CD4-positive, CD25-positive, alpha-beta regulatory T cell (primary cell): ENCODE data around the gene SP7. TPM values are rescaled to one million over a fixed set of nuclear protein-coding genes. Genes with fewer than 3 reads are reported as not detected.

Source experiments
- ATAC-seq, 2 donors: fragments of 150-1000 bp; cut with Tn5 transposase; one replicate each; pipeline ENCODE4 v1.10.0; 2021; ENCODE audit warnings: low read depth in 2 of 2, moderate number of reproducible peaks in 2 of 2, moderate library complexity in 1 of 2
- DNase-seq, 3 donors: peaks; one replicate each; pipeline versions ENCODE4 v3.0.0 to v3.0.0-alpha.2; 2012 to 2022; ENCODE audit warnings: mixed read lengths in 1 of 3
- H3K27ac ChIP-seq: one replicate; pipeline ENCODE4 v1.7.0; 2013; ENCODE audit warnings: mild to moderate bottlenecking, low read length; ENCODE audit not compliant: insufficient read depth, poor library complexity, severe bottlenecking
- H3K27me3 ChIP-seq: one replicate; pipeline ENCODE4 v1.7.0; 2013; ENCODE audit warnings: low read length; ENCODE audit not compliant: control insufficient read depth, insufficient read depth
- H3K36me3 ChIP-seq: one replicate; pipeline ENCODE4 v1.7.0; 2013; ENCODE audit warnings: mild to moderate bottlenecking, low read length, moderate library complexity; ENCODE audit not compliant: control insufficient read depth, insufficient read depth
- H3K4me1 ChIP-seq: 2 replicates; pipeline ENCODE4 v1.7.0; 2013; ENCODE audit warnings: mild to moderate bottlenecking, low read length; ENCODE audit not compliant: insufficient read depth, control insufficient read depth, poor library complexity, severe bottlenecking
- H3K4me3 ChIP-seq: one replicate; pipeline ENCODE4 v1.7.0; 2013; ENCODE audit warnings: low read depth, mild to moderate bottlenecking, low read length, moderate library complexity
- H3K9me3 ChIP-seq, 2 experiments: 1 replicate in 1 of 2; 2 replicates in 1 of 2; pipeline ENCODE4 v1.7.0; 2013; ENCODE audit warnings: low read length in 2 of 2, mild to moderate bottlenecking in 1 of 2, moderate library complexity in 1 of 2; ENCODE audit not compliant: control insufficient read depth in 2 of 2
- H3K27ac Mint-ChIP-seq, 3 donors: one replicate each; pipeline ENCODE4 v1.8.0; 2020 to 2022; ENCODE audit warnings: mild to moderate bottlenecking in 3 of 3, mixed read lengths in 3 of 3, moderate library complexity in 2 of 3
- H3K27me3 Mint-ChIP-seq: one replicate; pipeline ENCODE4 v1.8.0; 2022; ENCODE audit warnings: mild to moderate bottlenecking, mixed read lengths
- H3K36me3 Mint-ChIP-seq: one replicate; pipeline ENCODE4 v1.8.0; 2020; ENCODE audit warnings: mixed read lengths
- H3K4me1 Mint-ChIP-seq, 4 donors: one replicate each; pipeline ENCODE4 v1.8.0; 2020 to 2022; ENCODE audit warnings: mixed read lengths in 4 of 4, mild to moderate bottlenecking in 1 of 4
- H3K4me3 Mint-ChIP-seq, 4 donors: one replicate each; pipeline ENCODE4 v1.8.0; 2020 to 2022; ENCODE audit warnings: mild to moderate bottlenecking in 4 of 4, mixed read lengths in 4 of 4, moderate library complexity in 3 of 4
- H3K9me3 Mint-ChIP-seq, 7 donors: one replicate each; pipeline ENCODE4 v1.8.0; 2020 to 2022; ENCODE audit warnings: mixed read lengths in 7 of 7, mild to moderate bottlenecking in 3 of 7, moderate library complexity in 2 of 7
- polyA plus RNA-seq, 4 donors: library from polyadenylated mRNA; unstranded; fragments of 300-500 nt; fragmentation: Illumina TruSeq; gene quantifications; one replicate each; pipeline ENCODE4 v1.2.3, GENCODE V29; 2021
- total RNA-seq: library from RNA; stranded (reverse); gene quantifications from one replicate; pipeline ENCODE4 v1.2.3, GENCODE V29; 2022

SP7 gene
- total RNA-seq (not detected), polyA plus RNA-seq (under 1 TPM in 1 of 4 donors, not detected in 3; 0.07 TPM)

DNA sequence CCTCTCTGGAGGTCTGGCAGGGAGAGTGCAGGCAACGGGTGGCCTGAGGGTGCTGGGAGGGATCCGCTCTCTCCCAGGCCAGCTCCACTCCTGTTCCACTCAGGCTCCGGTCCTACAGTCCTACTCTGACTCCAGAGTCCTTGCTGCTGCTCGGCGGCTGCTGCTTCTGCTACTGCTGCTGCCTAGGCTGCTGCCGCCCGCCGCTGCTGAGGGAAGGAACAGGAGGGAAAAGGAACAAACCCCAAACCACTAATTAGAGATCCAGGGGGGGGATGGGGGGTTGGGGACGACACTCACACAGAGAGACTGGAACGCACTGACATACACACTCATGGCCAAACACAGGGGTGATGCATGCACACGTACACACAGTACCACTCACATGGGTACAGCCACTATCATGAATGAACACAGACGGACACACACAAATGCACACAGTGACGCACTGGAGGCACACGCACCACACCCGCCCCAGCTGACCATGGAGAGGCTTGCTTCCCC, at the start of gene SP7:
Gene SP7 (minus strand): TSS at position 174 of the 501 bp plus-strand sequence. CDS start 708 bp downstream, outside the sequence.
- Mint-ChIP-seq H3K9me3 (no peaks in the 10 kb centered on the region), H3K36me3 (no peaks in the 10 kb centered on the region), H3K27ac (no peak within 1 kb of the TSS), H3K27me3 (peaks cover 56% of the 10 kb centered on the region), H3K4me1 (peaks cover 5 to 9% (median 7%) of the 10 kb centered on the region in 4 donors), H3K4me3 (no peak within 1 kb of the TSS)
- no peaks in the 10 kb centered on the region for H3K36me3 ChIP-seq
- H3K4me1 ChIP-seq = no peaks in the 10 kb centered on the region
- ATAC-seq (no peak), DNase-seq (no peak)
- no peak within 1 kb of the TSS for H3K4me3 ChIP-seq
- no peaks in the 10 kb centered on the region for H3K9me3 ChIP-seq
- H3K27ac ChIP-seq = no peak within 1 kb of the TSS
- peaks cover 15% of the 10 kb centered on the region for H3K27me3 ChIP-seq

DNA sequence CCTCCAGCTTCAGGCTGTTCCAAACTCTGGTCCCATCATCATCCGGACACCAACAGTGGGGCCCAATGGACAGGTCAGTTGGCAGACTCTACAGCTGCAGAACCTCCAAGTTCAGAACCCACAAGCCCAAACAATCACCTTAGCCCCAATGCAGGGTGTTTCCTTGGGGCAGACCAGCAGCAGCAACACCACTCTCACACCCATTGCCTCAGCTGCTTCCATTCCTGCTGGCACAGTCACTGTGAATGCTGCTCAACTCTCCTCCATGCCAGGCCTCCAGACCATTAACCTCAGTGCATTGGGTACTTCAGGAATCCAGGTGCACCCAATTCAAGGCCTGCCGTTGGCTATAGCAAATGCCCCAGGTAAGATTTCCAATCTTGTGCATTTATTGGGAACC, 47.1 kb upstream of the SP7 start:
- peak overlapping the region; percentile 83 for H3K4me3 ChIP-seq
- peaks cover 70% of the 10 kb centered on the region for H3K4me1 ChIP-seq
- H3K27me3 Mint-ChIP-seq = no peaks in the 10 kb centered on the region
- no peak overlapping the region for H3K27ac ChIP-seq
- peaks cover 40% of the 10 kb centered on the region for H3K36me3 Mint-ChIP-seq
- no peak for DNase-seq
- no peaks in the 10 kb centered on the region for H3K9me3 Mint-ChIP-seq
- H3K9me3 ChIP-seq = no peaks in the 10 kb centered on the region
- peaks cover 16 to 70% (median 46%) of the 10 kb centered on the region in 4 donors for H3K4me1 Mint-ChIP-seq
- no peak for ATAC-seq
- H3K36me3 ChIP-seq = peaks cover 39% of the 10 kb centered on the region
- peak overlapping the region in 2 of 3 donors; percentile 19 to 65 for H3K27ac Mint-ChIP-seq
- H3K4me3 Mint-ChIP-seq = peak overlapping the region; percentile 86 to 97 (median 90)
- no peaks in the 10 kb centered on the region for H3K27me3 ChIP-seq

DNA sequence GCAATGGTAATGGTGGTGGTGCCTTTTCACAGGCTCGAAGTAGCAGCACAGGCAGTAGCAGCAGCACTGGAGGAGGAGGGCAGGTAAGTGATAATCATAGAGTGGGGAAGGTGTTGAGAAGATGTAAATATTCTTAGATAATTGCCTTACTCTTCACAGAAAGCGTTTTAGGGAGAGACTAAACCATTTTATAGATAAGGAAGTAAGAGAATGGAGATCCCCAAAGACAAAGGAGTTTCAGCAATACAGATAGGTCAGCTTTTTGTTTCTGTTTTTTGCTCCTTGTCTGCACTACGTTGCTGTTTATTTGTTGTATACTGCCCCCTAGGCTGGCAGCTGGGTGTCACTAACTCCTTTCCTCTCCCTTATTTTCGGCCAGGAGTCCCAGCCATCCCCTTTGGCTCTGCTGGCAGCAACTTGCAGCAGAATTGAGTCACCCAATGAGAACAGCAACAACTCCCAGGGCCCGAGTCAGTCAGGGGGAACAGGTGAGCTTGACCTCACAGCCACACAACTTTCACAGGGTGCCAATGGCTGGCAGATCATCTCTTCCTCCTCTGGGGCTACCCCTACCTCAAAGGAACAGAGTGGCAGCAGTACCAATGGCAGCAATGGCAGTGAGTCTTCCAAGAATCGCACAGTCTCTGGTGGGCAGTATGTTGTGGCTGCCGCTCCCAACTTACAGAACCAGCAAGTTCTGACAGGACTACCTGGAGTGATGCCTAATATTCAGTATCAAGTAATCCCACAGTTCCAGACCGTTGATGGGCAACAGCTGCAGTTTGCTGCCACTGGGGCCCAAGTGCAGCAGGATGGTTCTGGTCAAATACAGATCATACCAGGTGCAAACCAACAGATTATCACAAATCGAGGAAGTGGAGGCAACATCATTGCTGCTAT, 45.8 kb upstream of the SP7 start:
- Histone ChIP-seq H3K27ac (peak overlapping the region; percentile 71), H3K27me3 (no peaks in the 10 kb centered on the region), H3K36me3 (peaks cover 34% of the 10 kb centered on the region), H3K9me3 (no peaks in the 10 kb centered on the region), H3K4me3 (peak overlapping the region; percentile 83), H3K4me1 (peaks cover 57% of the 10 kb centered on the region)
- peak overlapping the region; percentile 86 to 92 (median 88) for H3K27ac Mint-ChIP-seq
- no peak for ATAC-seq
- DNase-seq = peak; percentile 22 to 64 (median 50)
- H3K9me3 Mint-ChIP-seq = no peaks in the 10 kb centered on the region
- H3K4me1 Mint-ChIP-seq = peaks cover 8 to 58% (median 36%) of the 10 kb centered on the region in 4 donors
- H3K36me3 Mint-ChIP-seq = peaks cover 31% of the 10 kb centered on the region
- no peaks in the 10 kb centered on the region for H3K27me3 Mint-ChIP-seq
- peak overlapping the region; percentile 88 to 97 (median 94) for H3K4me3 Mint-ChIP-seq

DNA sequence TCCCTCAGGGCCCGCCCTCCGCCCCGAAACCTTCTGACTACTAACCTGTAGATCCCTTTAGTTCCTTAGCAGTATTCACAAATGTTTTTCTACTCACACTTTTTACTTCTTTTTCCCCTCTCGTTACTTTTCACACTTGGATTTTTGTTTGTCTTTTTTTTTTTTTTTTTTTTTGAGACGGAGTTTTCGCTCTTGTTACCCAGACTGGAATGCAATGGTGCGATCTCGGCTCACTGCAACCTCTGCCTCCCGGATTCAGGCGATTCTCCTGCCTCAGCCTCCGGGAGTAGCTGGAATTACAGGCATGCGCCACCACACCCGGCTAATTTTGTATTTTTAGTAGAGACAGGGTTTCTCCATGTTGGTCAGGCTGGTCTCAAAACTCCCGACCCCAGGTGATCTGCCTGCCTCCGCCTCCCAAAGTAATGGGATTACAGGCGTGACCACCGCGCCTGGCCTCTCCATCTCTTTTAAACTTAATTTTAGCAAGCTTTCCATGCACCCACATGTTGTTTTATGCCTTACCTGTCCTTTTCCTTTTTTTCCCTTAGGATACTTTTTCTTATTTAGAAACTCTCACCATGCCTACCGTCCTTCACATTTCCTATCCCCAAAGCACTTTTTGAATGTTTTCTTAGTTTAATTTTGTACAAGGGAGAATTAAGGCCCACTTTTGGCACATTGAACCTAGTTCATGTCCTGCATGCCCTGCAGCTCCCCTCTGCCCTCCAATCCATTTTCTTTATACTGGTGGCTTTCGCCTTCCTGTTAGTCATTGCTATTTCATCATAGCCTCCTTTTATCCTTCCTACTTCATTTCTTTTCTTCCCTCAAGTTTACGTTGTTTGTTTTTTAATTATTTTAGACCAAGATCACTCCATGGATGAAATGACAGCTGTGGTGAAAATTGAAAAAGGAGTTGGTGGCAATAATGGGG, 44.9 kb upstream of the SP7 start:
- Mint-ChIP-seq H3K4me1 (peaks cover 7 to 49% (median 30%) of the 10 kb centered on the region in 4 donors), H3K27ac (peak overlapping the region; percentile 16 to 92 (median 88)), H3K27me3 (no peaks in the 10 kb centered on the region), H3K9me3 (no peaks in the 10 kb centered on the region), H3K36me3 (peaks cover 28% of the 10 kb centered on the region), H3K4me3 (peak overlapping the region; percentile 88 to 97 (median 94))
- H3K36me3 ChIP-seq = peaks cover 29% of the 10 kb centered on the region
- H3K4me3 ChIP-seq = peak overlapping the region; percentile 83
- H3K4me1 ChIP-seq = peaks cover 54% of the 10 kb centered on the region
- ATAC-seq (no peak), DNase-seq (no peak)
- peak overlapping the region; percentile 71 for H3K27ac ChIP-seq
- no peaks in the 10 kb centered on the region for H3K9me3 ChIP-seq
- H3K27me3 ChIP-seq = no peaks in the 10 kb centered on the region

- Mint-ChIP-seq H3K36me3 (peaks cover 26% of the 10 kb centered on the region), H3K4me1 (peaks cover 7 to 43% (median 26%) of the 10 kb centered on the region in 4 donors), H3K9me3 (no peaks in the 10 kb centered on the region), H3K27ac (peak within 1 kb of the TSS in 2 of 3 donors; percentile 78 to 88), H3K27me3 (no peaks in the 10 kb centered on the region), H3K4me3 (peak within 1 kb of the TSS; percentile 88 to 97 (median 94))
- ATAC-seq (peak; percentile 31 to 33), DNase-seq (peak; percentile 81 to 95 (median 86))
- H3K27ac ChIP-seq = peak within 1 kb of the TSS; percentile 92
- no peaks in the 10 kb centered on the region for H3K9me3 ChIP-seq
- H3K27me3 ChIP-seq = no peaks in the 10 kb centered on the region
- peak within 1 kb of the TSS; percentile 84 for H3K4me3 ChIP-seq
- peaks cover 27% of the 10 kb centered on the region for H3K36me3 ChIP-seq
- H3K4me1 ChIP-seq = peaks cover 47% of the 10 kb centered on the region
These were observed 44.1 kb upstream of the SP7 start, which contains the start of gene SP1 for GRCh38 chr12:53380104-53380793. TSS of gene SP1 (plus strand) at chr12:53380176. CDS start at chr12:53380292, 116 bp downstream.

DNA sequence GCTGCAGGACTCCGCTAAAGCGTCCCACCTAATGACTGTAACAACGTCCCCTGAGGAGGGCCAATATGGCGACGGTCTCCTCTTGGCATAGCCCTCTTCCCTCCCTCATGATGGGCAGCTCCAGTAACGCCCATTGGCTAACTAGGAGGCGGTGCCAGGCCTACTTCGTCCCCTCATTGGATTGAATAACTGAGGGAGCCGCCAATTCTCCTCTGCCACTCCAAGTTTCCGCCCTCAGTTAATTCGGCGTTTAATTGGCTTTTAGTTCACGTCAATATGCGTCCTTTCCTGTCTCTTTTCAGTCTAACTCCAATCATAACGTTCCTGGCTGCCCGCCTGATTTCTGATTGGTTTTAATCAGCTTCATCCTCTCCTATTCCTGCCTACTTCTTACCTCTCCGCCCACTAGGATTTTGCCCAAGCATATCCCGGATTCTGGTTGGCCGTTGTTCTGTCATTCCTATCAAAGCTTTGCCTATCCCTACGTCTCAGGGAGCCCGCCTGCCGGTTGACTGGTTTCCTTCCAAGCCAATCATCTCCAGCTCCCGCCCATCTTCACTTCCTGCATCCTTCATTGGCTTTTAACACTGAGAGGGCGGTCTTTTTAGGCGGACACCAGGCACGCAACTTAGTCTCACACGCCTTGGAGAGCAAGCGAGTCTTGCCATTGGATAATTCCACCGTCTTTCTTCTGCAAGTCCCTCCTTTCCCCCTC, 43.4 kb upstream of the SP7 start:
- Mint-ChIP-seq H3K4me3 (no peak overlapping the region), H3K36me3 (peaks cover 26% of the 10 kb centered on the region), H3K27ac (no peak overlapping the region), H3K9me3 (no peaks in the 10 kb centered on the region), H3K4me1 (peaks cover 7 to 37% (median 26%) of the 10 kb centered on the region in 4 donors), H3K27me3 (no peaks in the 10 kb centered on the region)
- H3K9me3 ChIP-seq = no peaks in the 10 kb centered on the region
- DNase-seq (peak; percentile 99 to 100 (median 99)), ATAC-seq (peak; percentile 76 to 79)
- peak overlapping the region; percentile 92 for H3K27ac ChIP-seq
- peak overlapping the region; percentile 84 for H3K4me3 ChIP-seq
- peaks cover 26% of the 10 kb centered on the region for H3K36me3 ChIP-seq
- H3K27me3 ChIP-seq = no peaks in the 10 kb centered on the region
- peaks cover 45% of the 10 kb centered on the region for H3K4me1 ChIP-seq
